Cardiac septum (tissue), 1 donor: ENCODE measurements around the gene TCEA3. TPM values are rescaled to one million over a fixed set of nuclear protein-coding genes. Genes with fewer than 3 reads are reported as not detected.

ENCODE experiments used
- DNase-seq: peaks from one replicate; pipeline ENCODE4 v3.0.0-alpha.2; 2020; ENCODE audit warnings: low spot score
- intact Hi-C: fragments of 100-400 bp; cut with DNase I; formaldehyde crosslinking; loops from one replicate; pipeline ENCODE4 v1.14.0; 2022
- long read RNA-seq: library from polyadenylated mRNA; unstranded; transcript quantifications from one replicate; pipeline ENCODE4 v2.0.0, GENCODE V29; 2021
- total RNA-seq: library from RNA; stranded (reverse); fragmentation: NEBNext Ultra II Directional; extraction: Animal tissue kit (Norgen Biotek cat#: 25700); gene quantifications from one replicate; pipeline ENCODE4 v1.2.1, GENCODE V29; 2021
- donor health status: DM: no; HTN: no; CAD: no.

TCEA3 gene
- total RNA-seq = 46.0 TPM
- long read RNA-seq, transcript TCEA3-203 (11 exons, 1,559 nt) = major isoform, 65 of 101 reads
- long read RNA-seq, partial matches to known transcripts = 5 of 101 reads
- long read RNA-seq, other reads (novel, unspliced or antisense) = 30 of 101 reads

DNA sequence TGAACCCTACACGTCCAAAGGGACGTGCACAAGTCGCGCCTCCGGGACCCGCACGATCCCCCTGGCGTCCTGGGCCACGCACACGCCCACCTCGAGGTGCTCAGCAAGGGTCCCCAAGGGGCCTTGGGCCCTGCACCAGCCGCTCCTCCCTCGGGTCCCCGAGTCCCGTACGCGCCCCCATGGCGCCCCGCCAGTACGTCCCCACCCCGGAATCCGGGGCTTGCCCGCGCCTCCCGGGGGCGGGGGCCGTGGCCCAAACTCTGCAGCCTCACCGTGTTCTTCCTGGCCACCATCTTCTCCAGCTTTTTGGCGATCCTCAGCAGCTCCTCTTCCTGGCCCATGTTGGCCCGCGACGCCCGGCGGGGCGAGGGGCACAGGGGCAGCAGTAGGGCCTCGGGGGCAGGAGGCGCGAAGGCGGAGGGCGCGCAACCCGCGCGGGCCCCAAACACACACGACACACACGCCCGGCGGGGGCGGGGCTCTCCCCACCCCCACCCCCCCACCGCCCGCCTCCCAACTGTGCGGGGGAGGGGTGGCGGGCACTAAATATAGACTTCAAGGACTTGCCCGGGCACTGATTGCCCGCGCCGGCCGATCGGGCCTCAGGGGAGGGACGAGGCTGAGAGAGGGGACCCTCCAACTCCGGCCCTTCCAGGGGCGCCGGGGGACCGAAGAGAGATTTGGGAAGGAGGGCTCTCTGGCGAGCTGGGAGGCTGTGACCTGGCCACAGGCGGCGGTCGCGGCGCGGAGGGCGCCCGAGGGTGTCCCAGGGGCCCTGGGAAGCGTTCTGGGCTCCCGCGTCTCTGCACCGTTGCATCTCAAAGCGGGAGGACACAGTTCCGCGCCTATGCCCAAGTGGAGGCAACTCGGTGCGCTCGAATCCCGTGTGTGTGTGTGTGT is at the start of gene TCEA3:
Gene TCEA3, minus strand, starts transcription at position 456 of the 900 bp plus-strand sequence. Its CDS starts 115 bp downstream, at position 341.
- DNase-seq = no peak

DNA sequence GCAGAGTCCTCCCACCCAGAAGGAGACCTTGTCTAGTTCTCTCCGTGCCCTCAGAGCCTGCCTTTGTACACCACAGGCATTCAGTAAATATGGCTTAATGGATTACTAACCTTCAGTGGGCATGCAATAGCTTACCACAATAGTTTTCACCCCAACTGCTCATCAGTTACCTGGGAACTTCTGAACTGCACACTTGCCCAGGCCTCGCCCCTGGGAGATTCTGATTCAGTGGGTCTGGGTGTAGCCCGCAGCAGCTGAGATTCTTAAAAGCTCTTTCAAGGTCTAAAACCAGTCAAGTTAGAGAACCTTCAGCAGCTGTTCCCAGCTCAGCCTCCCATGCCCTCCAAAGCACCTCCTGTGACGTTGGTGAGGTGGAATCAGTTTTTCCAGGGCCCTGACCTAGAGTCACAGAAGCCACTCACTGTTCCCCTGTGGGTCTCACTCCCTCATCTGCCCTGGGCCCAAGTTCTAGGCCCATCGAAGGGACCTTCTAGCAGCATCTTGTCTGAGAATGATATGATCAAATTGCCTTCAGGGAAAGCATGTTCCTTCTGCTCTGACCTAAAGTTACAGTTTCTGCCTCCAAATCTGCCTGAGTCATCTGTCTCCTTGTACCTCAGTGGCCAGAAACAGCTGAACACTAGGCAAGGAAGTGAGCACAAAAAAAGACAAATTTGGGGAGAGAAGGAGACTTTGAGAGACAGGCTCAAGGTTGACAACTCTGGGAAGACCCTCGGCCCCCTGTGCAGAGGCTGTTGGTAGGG is 48.7 kb upstream of the TCEA3 start:
- no peak for DNase-seq
- intact Hi-C loops = no loop called here

More for the DNA sequence above, at the start of gene TCEA3:
- intact Hi-C loops = loop anchor here (5.0 to 10.0 kb wide), 2 partner anchors 58 to 110 kb away; partner anchors contain the start of genes ASAP3 and E2F2

DNA sequence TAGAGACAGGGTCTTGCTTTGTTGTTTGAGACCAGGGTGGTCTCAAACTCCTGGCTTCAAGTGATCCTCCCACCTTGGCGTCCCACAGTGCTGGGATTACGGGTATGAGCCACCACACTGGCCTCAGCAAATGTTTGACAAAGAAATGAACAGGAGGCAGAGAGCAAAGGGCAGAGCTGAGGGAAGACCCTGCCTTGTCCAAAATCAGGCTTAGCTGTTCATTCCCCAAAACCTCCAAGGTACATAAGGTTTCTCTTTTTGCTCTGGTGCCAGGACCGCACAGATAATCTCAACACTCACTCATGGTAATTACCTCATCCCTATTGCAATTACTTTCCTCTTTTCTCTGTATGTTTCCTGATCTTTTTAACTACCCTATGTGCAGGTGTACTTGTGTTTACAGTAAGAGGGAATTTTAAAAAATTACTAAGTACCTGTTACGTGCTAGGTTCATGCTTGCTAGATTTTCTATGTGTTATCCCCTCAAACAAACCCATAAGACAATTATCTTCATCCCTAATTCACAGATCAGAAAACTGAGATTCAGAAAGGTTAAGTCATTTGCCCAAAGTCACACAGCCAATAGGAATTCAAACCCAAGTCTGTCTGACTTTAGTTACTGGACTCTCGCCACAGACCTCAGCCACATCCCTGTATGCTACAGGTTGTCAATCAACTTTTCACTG is 47.9 kb upstream of the TCEA3 start:
- intact Hi-C loops = no loop called here
- no peak for DNase-seq

DNA sequence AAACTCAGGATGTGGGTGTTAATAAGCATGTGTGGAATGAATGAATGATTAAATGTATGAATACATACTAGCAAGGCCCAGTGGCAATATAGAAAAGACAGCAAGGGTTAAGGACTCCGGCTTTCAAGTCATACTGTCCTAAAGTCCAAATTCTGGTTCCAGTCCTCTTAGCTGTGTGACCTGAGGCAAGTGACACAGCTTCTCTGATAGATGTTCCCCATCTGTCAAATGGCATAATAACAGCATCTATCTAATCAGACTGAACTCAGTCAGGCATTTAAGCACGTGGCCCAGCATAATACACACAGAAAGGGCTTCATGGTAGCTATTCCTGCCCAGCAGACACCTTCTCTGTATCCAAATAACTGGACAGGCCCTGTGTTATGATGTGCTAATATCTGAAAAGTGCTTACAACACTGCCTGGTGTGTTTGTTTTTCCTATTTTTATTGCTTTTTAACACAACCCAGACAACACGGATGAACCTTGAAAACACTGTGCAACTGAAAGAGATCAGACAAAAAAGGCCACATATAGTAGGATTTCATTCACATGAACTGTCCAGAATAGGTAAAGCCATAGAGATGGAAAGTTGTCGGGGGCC is 47.0 kb upstream of the TCEA3 start:
- DNase-seq = no peak
- intact Hi-C loops = no loop called here

DNA sequence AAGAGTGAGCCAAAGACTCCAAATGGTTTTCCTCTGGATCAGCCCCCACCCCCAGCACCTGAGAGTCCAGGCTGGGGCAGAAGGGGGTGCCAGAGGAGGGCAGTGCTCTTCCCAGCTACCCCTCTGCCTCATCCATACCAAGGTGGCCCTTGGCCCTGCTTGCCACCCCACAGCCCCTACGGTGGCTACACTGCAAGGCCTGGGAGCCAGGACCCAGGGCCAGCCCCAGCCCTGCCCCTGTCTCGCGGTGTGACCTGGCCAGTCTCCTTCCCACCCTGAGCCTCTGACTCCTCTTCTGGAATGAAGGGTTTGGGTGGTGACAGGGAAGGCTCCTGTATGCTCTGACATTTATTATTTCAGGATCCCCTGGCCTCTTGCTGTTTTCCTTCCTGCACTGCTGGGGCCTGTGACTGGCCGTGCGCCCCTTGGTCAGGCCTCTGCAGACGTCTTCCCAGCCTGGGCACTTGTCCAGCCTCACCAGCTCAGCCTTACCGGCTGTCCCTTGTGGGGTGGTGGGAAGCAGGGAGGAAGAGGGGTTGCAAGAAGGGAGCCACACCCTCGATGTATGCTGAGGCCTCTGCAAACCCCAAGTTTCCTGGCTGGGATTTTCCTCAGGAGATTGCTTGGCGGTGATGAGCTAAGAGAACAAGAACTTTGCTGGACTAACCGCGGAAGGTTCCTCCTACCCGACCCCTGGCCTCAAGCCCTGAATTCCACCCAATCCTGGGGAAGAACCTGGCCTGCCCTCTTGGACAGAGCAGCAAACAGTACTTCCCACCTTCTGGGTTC is 45.9 kb upstream of the TCEA3 start:
- intact Hi-C loops = no loop called here
- DNase-seq = no peak

DNA sequence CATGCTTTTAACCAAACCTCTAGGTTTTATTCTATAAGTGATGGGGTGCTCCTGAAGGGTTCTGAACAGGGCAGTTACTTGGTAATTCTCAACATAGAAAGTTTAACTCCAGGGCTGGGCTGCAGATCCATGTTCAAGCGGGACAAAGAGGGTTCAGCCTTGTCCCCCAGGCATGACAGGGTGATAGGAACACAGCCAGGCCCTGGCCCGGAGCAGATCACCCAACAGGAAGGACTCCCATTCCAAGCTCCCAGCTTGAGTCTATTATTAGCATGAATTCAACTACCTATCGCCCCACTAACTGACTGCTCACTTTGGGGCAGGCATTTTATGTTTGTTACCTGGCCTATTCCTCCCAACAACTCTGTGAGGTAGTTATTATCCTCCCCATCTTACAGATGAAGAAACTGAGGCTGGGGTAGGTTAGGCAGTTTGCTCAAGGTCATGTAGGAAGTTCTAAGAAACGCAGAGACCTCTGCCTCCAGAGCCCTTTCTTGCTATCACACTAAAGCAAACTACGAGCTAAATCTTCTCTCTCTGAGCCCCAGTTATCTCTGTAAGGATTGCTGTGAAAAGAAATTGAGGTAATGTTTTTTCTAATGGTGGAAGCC is 44.9 kb upstream of the TCEA3 start:
- no peak for DNase-seq
- intact Hi-C loops = no loop called here

DNA sequence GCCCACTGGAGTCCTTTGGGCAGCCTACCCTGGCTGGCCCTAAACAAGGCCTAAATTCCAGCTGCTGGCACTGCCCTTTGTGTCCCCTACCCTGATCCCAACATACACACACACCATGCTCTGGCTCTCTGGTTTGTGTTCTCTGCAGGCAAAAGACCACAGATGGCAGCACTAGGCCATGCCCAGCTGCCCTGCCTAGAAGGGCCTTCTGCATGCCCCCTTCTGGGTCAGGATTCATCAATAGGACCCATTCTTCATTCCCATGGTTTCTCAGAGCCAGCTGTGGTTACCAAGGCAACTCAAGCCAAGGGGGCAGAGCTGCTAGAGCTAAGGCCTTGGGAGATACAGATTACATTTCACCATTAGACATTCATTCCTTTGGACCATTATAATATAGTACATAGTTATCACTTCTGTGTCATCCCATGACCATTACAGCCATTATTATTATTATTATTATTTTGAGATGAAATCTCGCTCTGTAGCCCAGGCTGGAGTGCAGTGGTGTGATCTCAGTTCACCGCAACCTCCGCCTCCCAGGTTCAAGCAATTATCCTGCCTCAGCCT is 42.0 kb upstream of the TCEA3 start:
- intact Hi-C loops = no loop called here

DNA sequence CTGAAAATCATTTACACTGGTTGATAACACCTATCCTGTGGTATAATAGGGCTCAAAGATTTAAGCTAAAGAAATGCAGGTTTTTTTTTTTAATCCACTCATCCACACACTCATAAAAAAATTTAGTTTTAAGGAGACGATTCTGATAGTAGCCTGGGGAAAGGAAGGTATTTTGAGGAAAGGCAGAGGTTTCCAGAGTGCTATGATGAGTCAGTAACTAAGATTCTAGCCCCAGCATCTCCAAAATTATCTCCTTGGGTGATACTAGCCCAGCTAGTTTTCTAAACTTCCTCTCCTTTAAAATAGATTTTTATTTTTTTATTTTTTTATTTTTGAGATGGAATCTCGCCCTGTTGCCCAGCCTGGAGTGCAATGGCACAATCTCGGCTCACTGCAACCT is 38.7 kb upstream of the TCEA3 start:
- DNase-seq = no peak
- intact Hi-C loops = no loop called here

More for the DNA sequence above, 42.0 kb upstream of the TCEA3 start:
- no peak for DNase-seq

DNA sequence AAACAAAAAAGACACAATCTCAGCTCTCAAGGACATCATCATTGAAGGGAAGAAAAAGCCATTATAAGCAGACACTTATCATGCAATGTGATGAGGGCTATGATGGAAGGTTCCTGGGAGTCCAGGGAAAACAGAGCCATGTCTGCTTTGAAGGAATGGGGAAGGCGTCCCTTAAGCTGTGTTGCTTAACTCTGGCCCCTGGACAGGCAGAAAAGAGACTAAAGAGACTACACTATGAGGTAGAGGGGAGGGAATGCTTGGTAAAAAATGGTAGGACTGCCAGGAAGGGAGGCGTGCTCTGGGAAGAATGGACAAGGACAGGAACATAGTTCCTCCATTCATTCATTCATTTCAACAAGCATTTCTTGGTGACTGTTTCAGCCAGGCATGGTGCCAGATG is 38.2 kb upstream of the TCEA3 start:
- intact Hi-C loops = no loop called here
- no peak for DNase-seq

DNA sequence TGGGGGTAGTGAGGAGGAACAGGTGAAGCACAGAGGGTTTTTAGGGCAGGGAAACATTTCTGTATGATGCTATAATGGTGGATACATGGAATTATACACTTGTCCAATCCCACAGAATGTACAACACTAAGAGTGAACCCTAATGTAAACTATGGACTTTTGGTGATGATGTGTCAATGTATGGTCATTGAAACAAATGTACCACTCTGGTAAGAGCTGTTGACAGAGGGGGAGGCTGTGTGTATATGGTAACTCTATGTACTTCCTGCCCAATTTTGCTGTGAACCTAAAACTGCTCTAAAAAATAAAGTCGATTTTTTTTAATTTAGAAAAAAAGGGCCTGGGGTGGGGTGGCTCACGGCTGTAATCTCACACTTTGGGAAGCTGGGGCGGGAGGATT is 36.5 kb upstream of the TCEA3 start:
- no peak for DNase-seq
- intact Hi-C loops = no loop called here

DNA sequence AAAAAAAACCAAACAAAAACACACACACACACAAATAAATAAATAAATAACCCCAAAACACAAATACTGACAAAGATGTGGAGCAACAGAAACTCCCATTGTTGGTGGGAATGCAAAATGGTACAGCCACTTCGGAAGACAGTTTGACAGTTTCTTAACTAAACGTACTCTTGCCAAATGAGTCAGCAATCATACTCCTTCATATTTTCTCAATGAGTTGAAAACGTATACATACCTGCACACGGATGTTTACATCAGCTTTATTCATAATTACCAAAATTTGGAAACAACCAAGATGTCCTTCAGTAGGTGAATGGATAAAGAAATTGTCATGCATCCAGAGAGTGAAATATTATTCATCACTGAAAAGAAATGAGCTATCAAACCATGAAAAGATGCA is 36.0 kb upstream of the TCEA3 start:
- no peak for DNase-seq
- intact Hi-C loops = no loop called here

DNA sequence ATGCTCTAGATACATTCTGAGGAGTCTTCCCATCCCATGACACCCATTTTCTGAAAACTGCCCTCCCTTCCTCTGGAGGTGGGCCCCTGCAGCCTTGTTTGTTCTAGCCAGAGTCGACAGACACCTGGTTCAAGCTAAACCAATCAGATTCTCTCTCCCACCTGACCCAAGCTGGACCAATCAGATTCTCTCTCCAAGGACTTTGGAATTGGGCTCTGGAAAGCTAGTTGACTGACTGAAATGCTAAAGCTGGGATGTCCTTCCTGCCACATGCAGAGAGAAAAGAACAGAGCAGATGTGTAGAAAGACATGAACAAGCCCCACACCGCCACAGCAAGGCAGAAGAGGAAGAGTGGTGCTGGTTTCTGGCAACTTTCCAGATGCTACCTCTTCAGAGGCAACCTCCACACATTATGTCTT is 34.8 kb upstream of the TCEA3 start:
- intact Hi-C loops = no loop called here
- no peak for DNase-seq

DNA sequence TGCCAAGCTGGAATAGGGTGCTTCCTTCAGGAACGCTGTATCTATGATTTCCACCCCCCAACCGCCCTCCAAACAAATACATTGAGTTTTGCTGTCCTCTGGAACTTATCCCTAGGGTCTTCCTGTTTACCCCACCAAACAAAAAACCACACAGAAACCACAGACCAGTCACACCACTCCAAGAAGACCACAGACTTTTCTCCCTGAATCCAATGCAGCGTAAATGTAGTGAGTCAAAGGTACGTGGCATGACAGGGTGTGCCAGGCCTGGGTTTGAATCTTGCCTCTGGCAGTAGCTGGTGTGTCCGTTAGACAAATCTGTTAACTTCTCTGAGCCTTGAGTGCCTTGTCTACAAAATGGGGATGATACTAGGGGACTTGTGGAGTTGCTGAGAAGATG is 31.7 kb upstream of the TCEA3 start:
- intact Hi-C loops = no loop called here
- no peak for DNase-seq

DNA sequence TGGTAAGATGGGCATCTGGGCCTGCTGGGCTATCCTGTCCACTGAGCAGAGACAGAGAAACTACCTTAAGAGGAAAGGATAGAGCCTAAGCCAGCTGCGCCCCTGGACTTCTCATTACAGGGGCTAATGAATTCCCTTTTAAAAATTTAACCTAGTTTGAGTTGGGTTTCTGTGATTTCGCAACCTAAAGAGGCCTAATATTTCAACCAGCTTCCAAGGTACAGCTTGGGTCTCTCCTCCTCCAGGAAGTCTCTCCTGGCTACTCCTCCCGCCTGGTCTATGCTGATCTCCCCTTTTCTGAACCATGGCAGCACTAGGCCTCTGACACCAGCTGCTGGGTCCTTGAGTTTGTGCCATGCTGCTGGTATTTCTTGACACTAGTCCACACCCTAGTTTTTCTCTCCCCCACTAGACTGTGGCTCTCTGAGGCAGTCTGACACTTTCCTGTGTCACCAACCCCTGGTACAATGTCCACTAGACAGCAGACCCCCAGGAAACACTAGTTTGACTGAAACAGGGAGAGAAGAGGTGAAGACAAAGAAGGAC is 29.0 kb upstream of the TCEA3 start:
- DNase-seq = no peak
- intact Hi-C loops = no loop called here

DNA sequence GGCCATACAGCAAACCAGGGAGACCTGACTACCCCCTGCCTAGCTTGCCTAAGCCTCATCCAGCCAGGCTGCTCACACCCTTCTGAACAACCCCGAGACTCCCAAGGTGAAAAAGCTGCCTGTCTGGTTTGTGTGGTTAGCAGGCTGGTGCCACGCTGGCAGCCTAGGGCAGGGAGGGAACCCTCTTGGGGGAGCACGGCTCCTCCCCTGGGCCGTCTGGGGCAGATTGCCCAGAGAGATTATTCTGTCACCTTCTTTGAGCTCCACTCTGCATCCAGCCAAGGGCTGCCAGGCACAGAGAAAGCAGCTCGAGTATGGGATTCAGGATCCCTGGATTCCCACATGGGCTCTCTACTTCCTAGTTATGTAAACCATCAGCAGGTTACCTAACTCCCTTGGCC is 27.5 kb upstream of the TCEA3 start:
- intact Hi-C loops = no loop called here
- DNase-seq = no peak

DNA sequence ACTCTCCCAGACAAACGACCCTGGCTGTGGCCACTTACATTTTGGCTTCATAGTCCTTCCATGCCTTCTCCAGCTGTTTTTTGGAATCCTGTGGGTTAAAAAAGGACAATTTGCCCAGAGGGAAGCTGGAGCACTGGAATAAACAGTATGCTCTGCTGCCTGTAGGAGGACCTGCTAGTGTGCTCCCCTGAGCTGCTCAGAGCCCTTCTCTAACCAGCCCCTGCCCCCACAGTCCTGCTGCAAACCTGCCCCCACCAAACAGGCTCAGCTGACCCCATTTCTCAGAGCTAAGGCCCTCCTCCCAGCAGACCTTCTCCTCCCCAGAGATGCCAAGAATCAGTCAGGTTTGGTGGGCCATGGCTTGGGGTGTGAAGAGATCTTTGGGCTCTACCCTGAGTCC is 26.9 kb upstream of the TCEA3 start:
- intact Hi-C loops = no loop called here
- no peak for DNase-seq

DNA sequence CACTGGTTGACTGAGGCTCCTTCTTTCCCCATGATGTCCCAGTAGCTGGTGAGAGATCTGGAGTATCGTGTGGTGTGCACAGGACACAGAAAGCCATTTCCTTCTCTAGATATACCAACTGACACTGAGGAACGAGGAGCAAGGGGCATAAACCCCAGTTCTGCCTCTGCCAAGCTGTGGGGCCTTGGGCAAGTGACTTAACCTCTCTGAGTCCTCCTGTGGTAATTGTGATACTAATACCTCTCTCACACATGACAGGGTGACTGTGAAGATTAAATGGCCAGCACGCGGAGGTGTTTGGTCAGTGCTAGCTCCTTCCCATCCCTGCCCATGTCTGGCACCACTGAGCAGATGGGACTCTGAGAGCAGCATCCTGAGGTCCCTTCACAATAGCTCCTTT is 26.3 kb upstream of the TCEA3 start:
- intact Hi-C loops = no loop called here
- no peak for DNase-seq

DNA sequence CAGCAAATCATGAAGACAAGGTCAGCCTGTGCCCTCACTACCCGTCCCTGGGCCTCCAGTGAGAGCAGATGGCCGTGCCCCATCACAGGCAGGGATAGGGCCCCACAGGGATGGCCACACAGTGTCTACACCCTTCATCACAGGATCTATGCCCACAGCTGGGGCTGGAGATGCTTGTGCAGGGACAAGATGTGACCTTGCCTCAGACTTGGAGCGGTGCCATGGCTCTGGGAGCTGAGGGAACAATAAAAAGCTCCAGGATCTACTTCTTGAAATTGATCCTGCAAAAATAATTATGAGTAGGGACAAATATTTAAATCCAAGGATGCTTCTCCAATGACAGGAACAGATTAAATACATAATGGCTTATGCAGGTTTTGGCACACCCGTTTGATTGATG is 25.4 kb upstream of the TCEA3 start:
- DNase-seq = no peak
- intact Hi-C loops = no loop called here
